HCT116 (cell line): Measurements from ENCODE around the gene KIFC3. TPM values are rescaled to one million over a fixed set of nuclear protein-coding genes. Genes with fewer than 3 reads are reported as not detected.

Source experiments
- ATAC-seq: fragments of 200-7000 bp; cut with Tn5 transposase; 2 replicates; pipeline ENCODE4 v1.9.1; 2020; ENCODE audit warnings: mild to moderate bottlenecking, moderate library complexity
- BruUV-seq: library from RNA; stranded (reverse); fragments of 400-500 nt; replicated peaks from 2 replicates; lab custom pipeline; 2021; lab: Mats Ljungman, UMichigan
- CTCF ChIA-PET: fragments of 300-600 bp; sonication (Branson Sonifier 250); formaldehyde crosslinking; loops from one replicate; lab custom pipeline; 2021; ENCODE audit warnings: antibody characterized with exemption; lab: Charles Lee
- POLR2A ChIA-PET: fragments of 300-600, 350-600 bp; sonication (Branson Sonifier 250); formaldehyde crosslinking; loops from one replicate; lab custom pipeline; 2021; ENCODE audit warnings: antibody characterized with exemption; lab: Charles Lee
- RAD21 ChIA-PET, 2 experiments: fragments of 300-600 bp; sonication (Branson Sonifier 250); formaldehyde crosslinking; loops; one replicate each; lab custom pipeline; 2023; ENCODE audit warnings: low total read pairs in 2 of 2; ENCODE audit not compliant: uncharacterized antibody in 2 of 2, unreplicated experiment in 2 of 2, low non-redundant PET in 1 of 2; lab: Charles Lee
- DNase-seq: peaks from one replicate; pipeline ENCODE4 v3.0.0-alpha.2; 2010; ENCODE audit warnings: low read depth, low spot score
- H2AFZ ChIP-seq: fragments of 200-600 bp; shearing (Covaris generic), sonication (generic); 2 replicates; pipeline ENCODE4 v1.6.1; 2017; ENCODE audit warnings: low read depth, mixed run types, mixed read lengths, antibody characterized with exemption, low read length; ENCODE audit not compliant: poor library complexity, severe bottlenecking
- H3K27ac ChIP-seq: 2 replicates; pipeline ENCODE4 v1.5.1; 2012; ENCODE audit warnings: low read depth, low read length
- H3K27me3 ChIP-seq: fragments of 200-600 bp; sonication (generic); 2 replicates; pipeline ENCODE4 v1.6.1; 2016; ENCODE audit warnings: mixed run types, low read length, mixed read lengths; ENCODE audit not compliant: insufficient read depth
- H3K36me3 ChIP-seq, 2 experiments: fragments of 200-500 bp in 1 of 2; fragments of 200-600 bp in 1 of 2; sonication (Bioruptor generic) in 1 of 2; sonication (generic) in 1 of 2; 2 replicates each; pipeline versions ENCODE4 v1.5.1 to v1.6.1; 2014 to 2016; ENCODE audit warnings: low read length in 2 of 2, inconsistent platforms in 1 of 2, mixed read lengths in 1 of 2, mixed run types in 1 of 2; ENCODE audit not compliant: insufficient read depth in 2 of 2, control insufficient read depth in 1 of 2
- H3K4me1 ChIP-seq, 2 experiments: fragments of 200-600 bp in 1 of 2; sonication (generic) in 1 of 2; 2 replicates each; pipeline versions ENCODE4 v1.5.1 to v1.6.1; 2012 to 2017; ENCODE audit warnings: low read length in 2 of 2, inconsistent platforms in 1 of 2, mild to moderate bottlenecking in 1 of 2, mixed read lengths in 1 of 2, mixed run types in 1 of 2, moderate library complexity in 1 of 2; ENCODE audit not compliant: insufficient read depth in 2 of 2, control insufficient read depth in 1 of 2
- H3K4me2 ChIP-seq: fragments of 200-600 bp; sonication (generic); 2 replicates; pipeline ENCODE4 v1.6.1; 2017; ENCODE audit warnings: mixed run types, low read length, mixed read lengths
- H3K4me3 ChIP-seq, 2 experiments: fragments of 200-600 bp in 1 of 2; sonication (generic) in 1 of 2; replicated peaks in 1 of 2; 2 replicates each; pipeline ENCODE4 v1.5.1; 2011 to 2016; ENCODE audit warnings: low read length in 2 of 2, control low read depth in 1 of 2, low read depth in 1 of 2, mild to moderate bottlenecking in 1 of 2, mixed read lengths in 1 of 2, mixed run types in 1 of 2
- H3K79me2 ChIP-seq: fragments of 200-600 bp; sonication (generic); 2 replicates; pipeline ENCODE4 v1.6.1; 2017; ENCODE audit warnings: mild to moderate bottlenecking, mixed run types, low read length, moderate library complexity, mixed read lengths; ENCODE audit not compliant: insufficient read depth
- H3K9ac ChIP-seq: fragments of 200-600 bp; sonication (generic); 2 replicates; pipeline ENCODE4 v1.6.1; 2016; ENCODE audit warnings: low read length, mixed read lengths
- H3K9me2 ChIP-seq: fragments of 200-600 bp; sonication (generic), shearing (Covaris generic); 2 replicates; pipeline ENCODE4 v1.6.1; 2017; ENCODE audit warnings: mixed run types, mild to moderate bottlenecking, moderate library complexity; ENCODE audit not compliant: insufficient read depth
- H3K9me3 ChIP-seq, 2 experiments: fragments of 200-500 bp in 1 of 2; fragments of 200-600 bp in 1 of 2; sonication (Bioruptor generic) in 1 of 2; sonication (generic) in 1 of 2; 2 replicates each; pipeline ENCODE4 v1.6.1; 2014 to 2017; ENCODE audit warnings: low read length in 2 of 2, mixed read lengths in 2 of 2, inconsistent platforms in 1 of 2, low read depth in 1 of 2, mild to moderate bottlenecking in 1 of 2, mixed run types in 1 of 2, moderate library complexity in 1 of 2; ENCODE audit not compliant: control insufficient read depth in 1 of 2, insufficient read depth in 1 of 2
- H4K20me1 ChIP-seq: fragments of 200-600 bp; sonication (generic), shearing (Covaris generic); 2 replicates; pipeline ENCODE4 v1.6.1; 2017; ENCODE audit warnings: mixed run types, mild to moderate bottlenecking, moderate library complexity; ENCODE audit not compliant: insufficient read depth
- CBX3 ChIP-seq: IDR thresholded peaks from 2 replicates; pipeline ENCODE4 v1.6.1; 2012; ENCODE audit warnings: low read depth
- EZH2 ChIP-seq: fragments of 200-600 bp; sonication (generic); IDR thresholded peaks from 2 replicates; pipeline ENCODE4 v1.6.1; 2017; ENCODE audit warnings: antibody characterized with exemption, mixed run types
- EZH2phosphoT487 ChIP-seq: fragments of 200-600 bp; IDR thresholded peaks from 2 replicates; pipeline ENCODE4 v1.6.1; 2018; ENCODE audit warnings: antibody characterized with exemption, borderline replicate concordance
- MAX ChIP-seq: IDR thresholded peaks from 2 replicates; pipeline ENCODE4 v1.6.1; 2012
- POLR2A ChIP-seq: IDR thresholded peaks from 2 replicates; pipeline ENCODE4 v1.7.0; 2011; ENCODE audit warnings: borderline replicate concordance; ENCODE audit not compliant: insufficient read depth, insufficient read length; ENCODE audit errors: extremely low read depth
- POLR2AphosphoS5 ChIP-seq: IDR thresholded peaks from 2 replicates; pipeline ENCODE4 v1.6.1; 2011; ENCODE audit warnings: mild to moderate bottlenecking, low read depth, low read length, moderate library complexity
- RAD21 ChIP-seq: IDR thresholded peaks from 2 replicates; pipeline ENCODE4 v1.6.1; 2012; ENCODE audit warnings: low read depth, mild to moderate bottlenecking
- REST ChIP-seq: IDR thresholded peaks from 2 replicates; pipeline ENCODE4 v1.6.1; 2012; ENCODE audit warnings: low read depth
- SP1 ChIP-seq: IDR thresholded peaks from 2 replicates; pipeline ENCODE4 v1.6.1; 2012; ENCODE audit warnings: low read depth
- SRF ChIP-seq: IDR thresholded peaks from 2 replicates; pipeline ENCODE4 v1.6.1; 2012; ENCODE audit warnings: low read depth
- TCF7L2 ChIP-seq: IDR thresholded peaks from 2 replicates; pipeline ENCODE4 v1.7.0; 2011; ENCODE audit warnings: borderline replicate concordance, inconsistent platforms; ENCODE audit not compliant: insufficient read depth, insufficient read length; ENCODE audit errors: extremely low read depth
- ZFX ChIP-seq: fragments of 450-650 bp; IDR thresholded peaks from 2 replicates; pipeline ENCODE4 v1.6.1; 2017
- intact Hi-C: fragments of 100-400 bp; cut with micrococcal nuclease; formaldehyde crosslinking; loops from 2 replicates; pipeline ENCODE4 v1.10.0; 2022
- total RNA-seq: library from RNA; stranded (reverse); gene quantifications from one replicate; pipeline ENCODE4 v1.2.1, GENCODE V29; 2021; ENCODE audit not compliant: unreplicated experiment

KIFC3 gene
- total RNA-seq, 1 experiment from 2014 or later = 31.9 TPM

- TF ChIP-seq POLR2A (no peak), SRF (no peak), TCF7L2 (no peak), POLR2AphosphoS5 (no peak), MAX (no peak), RAD21 (no peak)
Measured at GRCh38 chr16:57752581-57753447, 49.5 kb downstream of the KIFC3 start (continued).

GRCh38 chr16:57752203-57752580 lies 50.1 kb downstream of the KIFC3 start:
- no peak for DNase-seq
- intact Hi-C loops = loop anchor here (10.0 kb wide), 1 partner anchor 143 kb away; no protein-coding TSS in a partner anchor
- H3K4me1 ChIP-seq = no peaks in the 10 kb centered on the region
- no peaks in the 10 kb centered on the region for H3K9me3 ChIP-seq
- H3K27ac ChIP-seq = no peak overlapping the region
- ChIA-PET POLR2A (no interaction called here), RAD21 (no interaction called here), CTCF (no interaction called here)
- no peak overlapping the region for H3K4me3 ChIP-seq
- H3K4me2 ChIP-seq = no peak overlapping the region
- no TSS peak for BruUV-seq
- no peaks in the 10 kb centered on the region for H3K79me2 ChIP-seq
- no peak for TF ChIP-seq REST
- no peak for TF ChIP-seq ZFX
- no peak for TF ChIP-seq SRF
- TF ChIP-seq SP1 = no peak
- TF ChIP-seq EZH2phosphoT487 = no peak
- no peak for TF ChIP-seq EZH2
- no peak for TF ChIP-seq CBX3
- H2AFZ ChIP-seq = no peak overlapping the region
- ATAC-seq = no peak
- no peaks in the 10 kb centered on the region for H4K20me1 ChIP-seq
- H3K36me3 ChIP-seq = no peaks in the 10 kb centered on the region
- no peaks in the 10 kb centered on the region for H3K9me2 ChIP-seq
- H3K27me3 ChIP-seq = no peaks in the 10 kb centered on the region
- no peak overlapping the region for H3K9ac ChIP-seq
